Activated CD8-positive, alpha-beta memory T cell treated with anti-CD3 and anti-CD28 coated beads for 24 hours (primary cell): ENCODE results near the gene ARF1.
A peak's percentile ranks its signal among the peaks of the same experiment; 100 is the strongest.

Experiments used
- DNase-seq: peaks from one replicate; pipeline ENCODE4 v3.0.0-alpha.2; 2020

Gene ARF1

DNA sequence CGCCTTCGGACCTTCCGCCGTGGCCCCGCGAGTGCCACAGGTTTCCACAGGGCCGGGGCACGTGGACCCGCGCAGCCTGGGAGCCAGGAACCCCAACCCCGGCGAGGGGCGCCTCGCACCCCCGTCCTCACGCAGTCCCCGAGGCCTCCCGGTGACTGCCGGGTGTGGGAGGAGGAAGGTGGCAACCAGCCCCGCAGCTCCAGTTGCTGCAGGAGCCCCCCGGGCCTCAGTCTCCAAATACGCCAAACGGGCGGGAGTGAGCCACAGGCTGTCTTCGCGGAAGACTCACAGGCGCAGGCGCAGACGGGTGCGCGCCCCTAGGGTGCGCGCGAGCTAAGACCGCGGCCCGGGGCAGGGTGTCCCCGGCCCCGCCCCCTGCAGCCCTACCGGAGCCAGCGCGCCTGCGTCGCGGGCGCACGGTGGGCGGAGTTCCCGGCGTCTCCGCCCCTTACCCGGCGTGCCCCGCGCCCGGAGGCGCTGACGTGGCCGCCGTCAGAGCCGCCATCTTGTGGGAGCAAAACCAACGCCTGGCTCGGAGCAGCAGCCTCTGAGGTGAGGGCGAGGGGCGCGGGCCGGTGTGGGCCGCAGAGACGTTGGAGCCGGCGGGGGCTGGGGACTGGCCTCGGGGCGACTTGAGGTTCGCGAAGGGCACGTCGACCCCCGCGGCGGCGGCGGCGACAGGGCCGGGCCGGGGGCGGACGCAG is at the start of gene ARF1:
Gene ARF1 (plus strand): TSS at position 495 of the 704 bp plus-strand sequence. CDS start 14,407 bp downstream, outside the sequence.
- peak; percentile 97 for DNase-seq

- no peak for DNase-seq
These were observed 49.1 kb upstream of the ARF1 start for GRCh38 chr1:228033376-228033775.

DNA sequence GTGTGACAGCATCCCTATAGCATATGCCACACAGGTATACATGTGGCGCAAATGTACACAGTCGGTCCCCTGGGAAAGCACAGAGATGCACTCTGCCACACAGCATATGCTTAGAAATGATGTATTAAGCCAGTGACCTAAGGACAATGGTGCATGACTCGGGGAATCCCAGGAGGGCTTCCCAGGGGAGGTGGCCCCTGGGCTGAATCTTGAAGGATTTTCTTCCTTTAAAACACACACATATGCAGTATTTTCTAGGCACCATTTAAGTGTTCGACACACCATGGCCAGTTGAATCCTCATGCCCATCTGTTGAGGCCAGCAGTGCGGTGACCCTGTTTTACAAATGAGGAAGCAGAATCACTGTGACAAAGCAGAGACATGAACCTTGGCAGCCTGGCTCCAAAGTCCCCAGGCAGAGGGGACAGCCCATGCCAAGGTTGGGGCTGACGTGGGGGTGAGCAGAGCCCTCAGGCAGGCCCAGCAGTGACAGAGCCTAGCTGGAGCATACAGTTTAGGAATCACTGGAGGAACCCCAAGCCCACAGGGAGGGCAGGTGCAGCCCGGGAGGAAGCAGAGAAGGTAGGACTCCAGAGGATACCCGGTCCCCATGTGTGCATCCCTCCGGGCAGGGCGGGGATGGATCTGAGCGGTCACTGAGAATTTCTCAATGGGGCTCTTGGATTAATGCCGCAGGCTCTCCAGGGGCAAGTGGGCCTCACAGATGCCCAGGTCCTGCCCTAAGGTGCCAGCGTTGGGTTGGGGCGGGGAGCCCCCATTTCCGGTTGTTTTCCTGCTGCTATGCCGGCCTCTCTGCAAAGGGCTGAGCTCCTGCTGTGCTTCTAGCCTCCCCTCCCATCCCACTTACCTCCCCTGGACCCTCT is 47.3 kb upstream of the ARF1 start:
- no peak for DNase-seq

GRCh38 chr1:228035844-228036243 is 46.7 kb upstream of the ARF1 start:
- DNase-seq: no peak

- no peak for DNase-seq
These were observed 45.7 kb upstream of the ARF1 start for GRCh38 chr1:228036701-228037231.

- DNase-seq: peak; percentile 69
These were observed 44.8 kb upstream of the ARF1 start for GRCh38 chr1:228037401-228038386.

DNA sequence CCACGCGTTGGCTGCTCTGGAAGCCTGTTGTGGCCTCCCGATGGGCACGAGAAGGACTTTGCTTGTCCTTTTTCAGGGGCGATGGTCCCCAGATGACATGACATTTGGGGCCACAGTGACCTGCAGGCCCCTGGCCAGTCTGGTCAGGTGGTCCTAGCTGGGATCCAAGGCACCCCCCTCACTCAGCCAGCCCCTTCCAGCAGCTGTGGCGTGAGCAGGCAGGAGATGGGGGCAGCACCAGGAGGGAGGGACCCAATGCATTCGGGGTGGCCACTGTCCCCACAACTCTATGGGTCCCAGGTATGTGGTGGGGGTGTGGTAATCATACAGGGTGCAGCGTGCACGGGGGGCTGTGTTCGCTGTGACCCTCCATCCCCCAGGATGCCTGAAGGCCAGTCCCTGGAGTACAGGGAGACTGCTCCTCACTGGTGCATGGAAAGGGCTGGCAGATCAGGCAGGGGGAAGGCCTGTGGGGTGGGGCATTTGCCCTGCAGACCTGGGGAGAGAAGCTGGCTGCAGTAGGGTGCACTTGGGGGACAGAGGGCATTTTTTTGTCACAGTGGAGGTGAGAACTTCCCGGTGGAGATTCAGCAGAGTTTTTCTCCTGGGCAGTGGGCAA is 44.0 kb upstream of the ARF1 start:
- no peak for DNase-seq

DNA sequence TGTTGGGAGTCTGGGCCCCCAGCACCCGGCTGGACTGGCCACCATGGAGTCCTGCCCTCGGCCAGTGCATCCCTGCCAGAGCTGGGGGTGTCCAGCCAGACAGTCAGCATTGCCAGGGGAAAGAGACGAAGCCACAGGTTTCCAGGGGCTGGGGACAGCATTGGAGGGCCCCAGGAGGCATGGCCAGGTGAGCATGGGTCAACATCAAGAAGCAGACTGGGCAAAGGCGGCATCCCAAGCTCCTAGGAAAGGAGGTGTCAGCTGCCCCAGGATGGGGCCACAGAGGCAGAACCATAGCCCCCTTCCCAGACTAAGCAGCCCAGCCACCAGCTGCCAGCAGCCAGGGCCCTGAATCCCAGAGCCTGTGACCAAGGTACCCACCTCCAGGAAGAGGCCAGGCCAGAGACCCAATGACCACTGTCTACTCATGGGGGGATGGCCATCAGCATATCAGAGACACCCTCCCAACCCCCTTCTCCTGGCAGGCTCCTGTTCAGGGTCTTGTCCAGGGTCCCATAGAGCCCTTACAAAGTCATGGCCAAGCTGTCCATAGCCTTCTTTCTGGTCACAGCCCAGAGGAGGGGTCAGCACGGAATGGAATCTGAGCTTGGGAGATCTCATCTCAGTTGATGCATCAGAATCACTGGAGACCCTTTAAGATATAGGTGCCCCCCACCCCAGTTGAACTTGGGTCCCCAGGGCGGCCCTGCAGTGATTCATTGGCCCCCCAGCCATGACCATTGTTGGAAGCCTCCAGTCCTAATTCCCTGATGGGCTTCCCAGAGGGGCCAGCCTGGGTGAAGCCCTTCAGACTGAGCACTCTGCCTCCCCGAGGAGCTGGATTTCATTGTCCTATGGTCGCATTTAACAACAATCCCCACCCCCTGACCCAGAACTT is 43.3 kb upstream of the ARF1 start:
- no peak for DNase-seq

- no peak for DNase-seq
These were observed 42.5 kb upstream of the ARF1 start for GRCh38 chr1:228039986-228040385.

DNA sequence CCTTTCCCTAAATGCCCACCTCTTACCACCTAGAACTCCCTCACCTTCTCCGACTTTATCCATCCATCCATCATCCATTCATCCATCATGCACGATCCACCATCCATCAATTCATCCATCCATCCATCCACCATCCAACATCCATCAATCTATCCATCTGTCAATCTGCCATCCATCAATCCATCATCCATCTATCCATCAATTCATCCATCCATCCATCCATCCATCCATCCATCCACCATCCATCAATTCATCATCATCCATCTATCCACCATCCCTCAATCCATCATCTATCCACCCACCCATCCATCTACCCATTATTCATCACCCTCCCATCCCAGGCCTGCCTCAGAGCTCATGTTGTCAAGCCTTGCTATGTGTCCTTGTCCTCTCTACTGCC is 41.2 kb upstream of the ARF1 start:
- peak; percentile 21 for DNase-seq

DNA sequence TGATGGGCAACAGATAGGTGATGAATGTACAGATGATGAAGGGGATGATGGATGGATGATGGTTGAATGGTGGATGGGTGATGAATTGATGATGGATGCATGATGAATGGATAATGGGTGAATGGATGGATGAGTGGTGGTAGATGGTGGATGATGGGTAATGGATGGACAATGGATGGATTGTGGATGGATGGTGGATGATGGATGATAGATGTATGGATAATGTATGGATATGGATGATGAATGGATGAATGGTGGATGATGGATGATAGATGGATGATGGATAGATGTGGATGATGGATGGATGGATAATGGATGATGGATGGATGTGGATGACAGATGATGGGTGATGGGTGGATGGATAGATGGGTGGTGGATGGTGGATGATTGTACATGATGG is 40.0 kb upstream of the ARF1 start:
- no peak for DNase-seq

DNA sequence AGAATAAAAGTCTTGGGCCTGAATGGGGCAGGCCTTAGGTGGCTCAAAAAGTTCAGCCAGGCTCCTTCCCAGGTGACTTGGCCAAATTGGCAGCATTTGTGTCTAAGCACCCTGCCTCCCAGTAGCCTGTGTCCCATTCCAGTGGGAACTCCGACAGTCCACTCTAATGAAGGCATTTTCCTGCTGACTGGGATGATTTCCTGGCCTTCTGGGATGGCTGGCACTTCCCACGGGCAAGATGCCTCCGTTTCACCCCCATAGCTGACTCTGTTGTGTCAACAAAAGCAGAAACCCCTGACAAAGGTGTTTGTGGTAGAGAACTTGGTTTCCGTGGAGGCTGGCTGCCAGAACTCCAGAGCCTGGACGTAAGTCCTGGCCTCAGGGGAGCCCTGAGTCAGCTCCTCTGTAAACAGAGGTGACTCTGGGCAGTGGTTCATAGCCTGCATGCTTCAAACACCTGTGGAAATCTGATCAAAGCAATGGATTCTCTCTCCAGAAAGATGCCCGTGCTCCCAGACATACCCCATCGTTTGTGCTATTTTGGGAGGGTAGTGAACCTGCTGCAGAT is 39.1 kb upstream of the ARF1 start:
- DNase-seq: peak; percentile 40

DNA sequence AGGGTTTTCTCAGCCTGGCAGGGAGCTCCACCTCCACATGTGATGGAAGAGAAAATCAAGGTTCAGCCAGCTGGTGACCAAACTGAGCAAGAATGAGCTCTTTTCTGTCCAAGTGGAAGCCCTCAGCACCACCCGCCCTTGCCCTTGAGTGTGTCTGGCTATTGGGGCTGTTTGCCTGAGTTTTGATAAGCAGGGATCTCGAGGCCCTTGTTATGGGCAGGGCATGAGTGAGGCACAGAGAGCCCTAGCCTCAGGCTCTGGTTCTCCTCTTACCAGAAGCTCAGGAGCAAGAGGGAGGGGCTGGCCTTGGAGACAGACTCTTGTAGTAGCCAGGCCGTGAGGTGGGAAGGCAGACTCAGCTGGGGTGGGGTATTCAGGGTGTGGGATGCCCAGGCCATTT is 37.5 kb upstream of the ARF1 start:
- DNase-seq: peak; percentile 7

GRCh38 chr1:228045405-228045804 is 37.1 kb upstream of the ARF1 start:
- no peak for DNase-seq

GRCh38 chr1:228045871-228046270 is 36.6 kb upstream of the ARF1 start:
- peak; percentile 13 for DNase-seq

DNA sequence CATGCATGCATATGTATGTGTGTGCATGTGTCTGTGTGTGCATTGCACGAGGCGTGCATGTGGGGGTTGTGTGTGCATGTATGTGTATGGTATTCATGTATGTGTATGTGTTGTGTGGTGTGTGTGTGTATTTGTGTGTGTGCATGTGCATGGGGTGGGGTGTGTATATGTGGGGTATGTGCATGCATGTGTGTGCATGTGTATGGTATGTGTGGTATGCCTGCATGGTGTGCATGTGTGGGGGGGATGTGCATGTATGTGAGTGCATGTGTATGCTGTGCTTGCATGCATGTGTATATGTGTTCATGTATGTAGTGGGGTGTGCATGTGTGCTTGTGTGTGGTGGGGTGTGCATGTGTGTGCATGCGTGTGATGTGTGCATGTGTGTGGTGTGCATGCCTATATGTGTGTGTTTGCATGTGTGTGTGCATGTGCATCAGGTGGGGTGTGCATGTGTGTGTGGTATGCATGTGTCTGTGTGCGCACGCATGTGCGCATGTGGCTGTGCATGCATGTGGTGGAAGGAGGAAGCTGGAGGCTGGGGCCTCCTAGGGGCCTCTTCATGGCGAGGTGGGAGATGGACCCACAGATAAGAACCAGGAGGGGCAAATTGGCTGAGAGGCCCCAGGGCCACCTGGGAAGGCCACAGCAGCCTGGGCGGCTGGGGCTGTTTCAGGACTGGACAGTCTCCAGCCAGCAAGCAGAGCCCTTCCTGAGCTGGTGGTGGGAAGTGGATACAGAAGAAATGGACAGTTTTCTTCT is 35.9 kb upstream of the ARF1 start:
- DNase-seq: no peak

GRCh38 chr1:228047183-228047466 is 35.4 kb upstream of the ARF1 start:
- DNase-seq: no peak

DNA sequence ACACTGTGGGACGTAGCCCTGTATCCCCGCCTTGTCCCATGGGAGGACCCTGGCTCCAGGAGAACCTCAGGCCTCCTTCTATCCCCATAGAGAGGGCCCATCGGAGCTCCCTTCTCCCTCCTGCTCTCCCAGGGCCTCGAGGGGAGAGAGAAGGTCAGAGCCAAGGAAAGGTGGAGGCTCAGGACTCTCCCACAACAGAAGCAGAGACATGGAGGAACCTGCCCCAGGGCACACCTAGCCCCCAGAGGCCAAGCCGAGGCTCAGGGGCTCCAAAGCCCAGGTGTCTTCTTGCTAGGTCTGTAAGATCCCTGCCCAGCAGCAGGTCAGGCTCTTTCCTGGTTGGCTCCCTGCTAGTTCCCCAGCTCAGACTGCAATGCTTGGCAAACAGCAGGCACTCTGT is 34.4 kb upstream of the ARF1 start:
- DNase-seq: peak; percentile 19

DNA sequence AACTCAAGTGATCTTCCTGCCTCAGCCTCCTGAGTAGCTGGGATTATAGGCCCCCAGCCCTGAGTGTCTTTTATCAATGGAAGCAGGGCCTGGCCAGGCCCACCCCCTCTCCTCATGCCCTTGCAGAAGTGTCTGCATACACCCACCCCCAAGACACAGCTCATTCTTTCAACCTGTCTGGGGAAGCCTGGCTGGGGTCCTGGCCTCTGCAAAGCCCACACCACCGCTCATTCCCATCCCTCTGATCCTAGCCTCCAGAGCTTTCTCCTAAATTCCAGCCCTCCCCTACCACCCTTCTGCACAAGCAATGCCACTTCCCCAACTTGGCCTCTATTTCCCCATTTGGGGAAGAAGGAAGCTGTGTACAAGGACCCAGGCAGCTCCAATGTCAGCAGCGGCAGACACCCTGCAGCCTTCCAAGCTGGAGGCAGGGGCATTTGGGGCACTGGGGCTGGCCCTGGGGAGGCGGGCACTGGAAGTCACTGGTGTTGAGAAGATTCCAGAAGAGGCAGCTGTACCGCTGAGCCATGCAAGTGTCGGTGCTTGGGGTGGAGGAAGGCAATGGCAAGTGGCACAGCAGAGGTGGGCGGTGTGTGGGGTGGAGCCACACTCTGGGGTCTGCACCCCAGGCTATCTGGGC is 33.7 kb upstream of the ARF1 start:
- peak; percentile 40 for DNase-seq
